IPS-18c (cell line): ENCODE measurements around the gene SYTL5.

Experiments
- H3K4me3 ChIP-seq: 2 replicates; pipeline ENCODE4 v1.7.0; 2013; ENCODE audit warnings: low read depth, mild to moderate bottlenecking, low read length, moderate library complexity; ENCODE audit not compliant: insufficient read depth
- H3K9me3 ChIP-seq: one replicate; pipeline ENCODE4 v1.6.1; 2013; ENCODE audit warnings: mild to moderate bottlenecking, low read length, moderate library complexity; ENCODE audit not compliant: control insufficient read depth, insufficient read depth

SYTL5 gene

DNA sequence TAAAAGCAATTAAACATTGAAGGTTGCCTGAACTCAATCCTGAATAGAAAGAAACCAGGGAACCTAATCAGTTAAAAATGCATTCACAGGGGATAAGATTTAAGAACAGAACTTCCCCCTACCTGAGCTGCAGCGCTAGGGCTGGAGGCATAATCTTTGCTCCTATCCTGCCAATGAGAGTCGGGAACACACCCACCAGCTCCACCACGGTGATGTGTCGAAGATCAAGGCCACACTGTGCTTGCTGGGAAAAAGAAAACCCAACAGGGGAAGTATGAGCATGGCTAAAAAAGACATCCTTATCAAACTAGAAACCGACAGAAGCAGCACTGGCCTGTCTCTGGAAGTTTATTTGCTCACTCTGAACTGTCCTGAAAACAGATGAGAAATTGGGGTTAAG lies 148.0 kb downstream of the SYTL5 start:
- no peaks in the 10 kb centered on the region for H3K9me3 ChIP-seq

GRCh38 chrX:38154818-38155217 lies 148.5 kb downstream of the SYTL5 start:
- Histone ChIP-seq H3K4me3 (no peak overlapping the region), H3K9me3 (no peaks in the 10 kb centered on the region)

More for the DNA sequence above, 148.0 kb downstream of the SYTL5 start:
- H3K4me3 ChIP-seq, result no peak overlapping the region

GRCh38 chrX:38156838-38157237 lies 150.5 kb downstream of the SYTL5 start:
- no peak overlapping the region for H3K4me3 ChIP-seq
- H3K9me3 ChIP-seq, result no peaks in the 10 kb centered on the region

GRCh38 chrX:38163193-38163592 lies 156.8 kb downstream of the SYTL5 start:
- Histone ChIP-seq H3K4me3 (no peak overlapping the region), H3K9me3 (no peaks in the 10 kb centered on the region)

DNA sequence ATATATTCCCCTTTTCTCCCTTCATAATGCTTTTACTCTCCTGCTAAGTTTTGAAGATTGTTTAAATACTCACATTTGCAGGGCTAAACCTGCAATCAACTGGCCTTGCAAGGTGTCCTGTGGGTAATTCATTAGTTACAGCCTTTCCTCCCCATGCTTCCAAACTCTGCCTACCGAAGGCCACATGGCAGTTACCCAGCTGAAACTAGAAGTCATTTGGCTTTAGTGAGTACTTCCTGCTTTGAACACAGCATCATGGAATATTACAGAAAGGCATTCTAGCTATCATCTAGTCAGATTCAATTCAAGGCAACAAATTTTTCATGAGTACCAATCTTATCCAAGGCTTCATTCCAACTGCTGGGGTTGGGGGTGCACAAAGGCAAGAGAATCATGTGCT lies 158.7 kb downstream of the SYTL5 start:
- Histone ChIP-seq H3K9me3 (no peaks in the 10 kb centered on the region), H3K4me3 (no peak overlapping the region)

DNA sequence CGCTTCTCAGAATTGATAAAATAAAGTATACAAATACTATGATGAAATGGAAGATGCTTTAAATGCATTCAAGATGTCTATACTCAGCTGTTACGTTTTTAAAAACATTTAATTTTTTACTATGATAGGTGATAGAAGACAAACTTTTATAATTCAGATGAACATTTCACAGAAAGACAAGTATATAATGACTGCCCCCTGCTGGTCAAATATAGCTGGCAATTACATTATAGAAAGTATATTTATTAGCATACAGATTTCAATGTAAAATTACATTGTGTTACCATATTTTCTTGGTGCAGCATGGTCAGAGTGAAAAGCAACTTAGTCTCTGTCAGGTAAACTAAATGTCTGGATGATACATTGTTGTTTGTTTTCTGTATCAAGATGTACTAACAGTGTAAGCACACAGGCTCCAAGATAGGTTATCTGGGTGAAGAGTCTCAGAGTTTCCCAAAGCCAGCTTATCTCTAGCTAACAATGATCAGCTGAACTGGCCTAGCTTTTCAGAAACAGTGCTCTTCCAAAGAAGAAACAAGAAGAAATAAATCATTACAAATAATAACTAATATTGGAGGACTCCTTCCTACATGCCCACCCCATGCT lies 160.2 kb downstream of the SYTL5 start:
- H3K4me3 ChIP-seq, result no peak overlapping the region

DNA sequence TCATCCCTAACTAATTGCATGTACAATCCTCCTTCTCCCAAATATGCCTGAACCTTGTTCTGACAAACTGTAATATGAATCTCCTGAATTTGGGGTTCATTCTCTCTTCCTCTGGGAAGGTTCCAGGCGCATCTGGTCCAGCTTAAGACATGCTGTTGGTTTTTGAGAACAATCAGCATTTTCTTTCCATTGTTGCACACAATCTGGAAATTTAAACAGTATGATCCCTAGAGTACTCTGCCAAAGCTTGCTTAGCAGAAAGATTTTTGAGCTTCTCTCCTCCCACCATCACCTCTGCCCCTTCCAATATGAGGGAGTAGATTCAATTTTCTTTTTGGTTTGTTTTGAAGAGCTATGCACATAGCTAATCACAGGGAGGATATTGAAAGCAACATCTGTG lies 164.2 kb downstream of the SYTL5 start:
- no peak overlapping the region for H3K4me3 ChIP-seq
- H3K9me3 ChIP-seq, result no peaks in the 10 kb centered on the region

More for the DNA sequence above, 160.2 kb downstream of the SYTL5 start:
- no peaks in the 10 kb centered on the region for H3K9me3 ChIP-seq

GRCh38 chrX:38172596-38172995 lies 166.2 kb downstream of the SYTL5 start:
- no peaks in the 10 kb centered on the region for H3K9me3 ChIP-seq
- H3K4me3 ChIP-seq, result no peak overlapping the region

DNA sequence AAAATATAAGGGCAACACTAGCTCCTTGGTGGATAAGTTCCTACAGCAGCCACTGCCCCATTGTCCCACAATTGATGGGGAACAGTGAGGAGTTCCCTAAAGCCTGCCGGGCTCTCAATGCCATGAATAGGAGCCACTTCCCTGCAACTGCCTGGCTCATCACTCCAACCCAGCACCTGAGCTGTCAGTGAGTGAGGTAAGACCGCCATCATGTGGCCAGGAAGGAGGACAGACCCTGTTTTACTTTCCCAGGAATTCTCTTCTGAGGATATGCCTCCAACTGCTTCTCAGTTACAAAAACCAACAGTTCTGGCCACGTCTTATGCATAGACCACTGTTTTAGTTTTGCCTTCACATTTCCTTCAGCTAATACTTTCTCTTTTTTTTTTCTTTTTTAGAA lies 168.8 kb downstream of the SYTL5 start:
- no peak overlapping the region for H3K4me3 ChIP-seq
- no peaks in the 10 kb centered on the region for H3K9me3 ChIP-seq

GRCh38 chrX:38178396-38178795 lies 172.0 kb downstream of the SYTL5 start:
- H3K4me3 ChIP-seq, result no peak overlapping the region
- H3K9me3 ChIP-seq, result no peaks in the 10 kb centered on the region
